Lung (tissue), 12 donors: ENCODE results near the gene KIF3B. TPM values are rescaled to one million over a fixed set of nuclear protein-coding genes. Genes with fewer than 3 reads are reported as not detected.
A peak's percentile ranks its signal among the peaks of the same experiment; 100 is the strongest.
"Not testable (repeated sequence)": the region's sequence is repeated elsewhere in the genome, so short reads cannot be mapped to it uniquely, and the experiment has no call there.

Experiments
- ATAC-seq: fragments of 200-7000 bp; cut with Tn5 transposase; one replicate; pipeline ENCODE4 v1.9.1; 2020; ENCODE audit warnings: moderate number of reproducible peaks; ENCODE audit not compliant: insufficient read depth, low FRiP score
- DNase-seq, 3 donors: peaks; one replicate each; pipeline ENCODE4 v3.0.0-alpha.2; 2013 to 2017
- H3K27ac ChIP-seq, 2 donors: one replicate each; pipeline ENCODE4 v1.5.1; 2013; ENCODE audit warnings: mild to moderate bottlenecking in 2 of 2, moderate library complexity in 2 of 2, control low read depth in 1 of 2, inconsistent platforms in 1 of 2, low read depth in 1 of 2, low read length in 1 of 2
- H3K27me3 ChIP-seq, 3 donors: one replicate each; pipeline ENCODE4 v1.5.1; 2013; ENCODE audit warnings: low read length in 2 of 3; ENCODE audit not compliant: control insufficient read depth in 3 of 3, insufficient read depth in 3 of 3
- H3K36me3 ChIP-seq, 4 donors: one replicate each; pipeline ENCODE4 v1.5.1; 2013; ENCODE audit warnings: low read length in 4 of 4, mild to moderate bottlenecking in 1 of 4, moderate library complexity in 1 of 4; ENCODE audit not compliant: control insufficient read depth in 4 of 4, insufficient read depth in 4 of 4
- H3K4me1 ChIP-seq, 5 donors: one replicate each; pipeline ENCODE4 v1.5.1; 2013; ENCODE audit warnings: low read length in 5 of 5, mild to moderate bottlenecking in 2 of 5, moderate library complexity in 1 of 5; ENCODE audit not compliant: control insufficient read depth in 5 of 5, insufficient read depth in 5 of 5
- H3K4me3 ChIP-seq: one replicate; pipeline ENCODE4 v1.5.1; 2013; ENCODE audit warnings: mild to moderate bottlenecking, control low read depth, moderate library complexity
- H3K9ac ChIP-seq, 2 donors: one replicate each; pipeline ENCODE4 v1.5.1; 2013; ENCODE audit warnings: low read length in 2 of 2, control low read depth in 1 of 2; ENCODE audit not compliant: insufficient read depth in 1 of 2
- H3K9me3 ChIP-seq, 4 donors: one replicate each; pipeline ENCODE4 v1.5.1; 2013; ENCODE audit warnings: low read length in 3 of 4, mild to moderate bottlenecking in 1 of 4, moderate library complexity in 1 of 4; ENCODE audit not compliant: control insufficient read depth in 4 of 4, insufficient read depth in 3 of 4
- CTCF ChIP-seq: IDR thresholded peaks from 2 replicates; pipeline ENCODE4 v1.5.1; 2012; ENCODE audit warnings: mild to moderate bottlenecking; ENCODE audit errors: control extremely low read depth, extremely low read depth
- WGBS, 2 donors: extraction: QIAGEN DNeasy Blood & Tissue Kit; methylation state at CpG; one replicate each; pipeline ENCODE4 v1.1.7; 2013; 5-methylcytosine and 5-hydroxymethylcytosine counted together
- polyA plus RNA-seq, 2 donors: library from polyadenylated mRNA; stranded (reverse); fragments of 200-250 nt; gene quantifications; one replicate each; pipeline ENCODE4 v1.2.1, GENCODE V29; 2013
- total RNA-seq, 2 donors: library from RNA; depleted of rRNA in 1 of 2; stranded (reverse); fragments of >200 nt in 1 of 2; gene quantifications; one replicate each; pipeline ENCODE4 v1.2.1, GENCODE V29; 2014 to 2021
- donor health status: control.
- donor health status: control.
- donor health status: Bipolar disorder and iron deficiency.
- donor health status: healthy.
- donor health status: DM: yes; HTN: yes; CAD: no.

KIF3B gene
- total and polyA plus RNA-seq, 4 donors: 8.5 to 35.3 (median 23.2) TPM

GRCh38 chr20:32355417-32355841 lies 78.0 kb downstream of the KIF3B start:
- Histone ChIP-seq H3K9ac (no peak overlapping the region), H3K4me3 (no peak overlapping the region)
- 84 to 91% methylated on average over 6 of the region's 6 CpGs for WGBS, 2 donors

GRCh38 chr20:32355907-32356621 lies 78.6 kb downstream of the KIF3B start:
- peak overlapping the region in 1 of 2 donors; percentile 83 for H3K9ac ChIP-seq
- DNase-seq, H3K4me3 ChIP-seq, H3K9me3 ChIP-seq, H3K27me3 ChIP-seq, H3K36me3 ChIP-seq, ATAC-seq, H3K27ac ChIP-seq: not testable (repeated sequence)
- peaks cover 0 to 14% (median 7%) of the 10 kb centered on the region in 5 donors for H3K4me1 ChIP-seq
- WGBS, 2 donors: 88 to 92% methylated on average over 7 of the region's 7 CpGs

More at GRCh38 chr20:32355417-32355841, 78.0 kb downstream of the KIF3B start:
- DNase-seq (no peak), ATAC-seq (no peak)
- no peak overlapping the region for H3K27ac ChIP-seq
- peaks cover 0 to 5% (median 0%) of the 10 kb centered on the region in 4 donors for H3K9me3 ChIP-seq
- H3K4me1 ChIP-seq: peaks cover 0 to 14% (median 6%) of the 10 kb centered on the region in 5 donors
- H3K27me3 ChIP-seq: no peaks in the 10 kb centered on the region
- no peaks in the 10 kb centered on the region for H3K36me3 ChIP-seq
- TF ChIP-seq CTCF: no peak

GRCh38 chr20:32356622-32357374 lies 79.3 kb downstream of the KIF3B start:
- WGBS, 2 donors: 23% methylated on average over 13 of the region's 13 CpGs
- H3K36me3 ChIP-seq: no peaks in the 10 kb centered on the region
- ATAC-seq: no peak
- peaks cover 0 to 5% (median 0%) of the 10 kb centered on the region in 4 donors for H3K9me3 ChIP-seq
- TF ChIP-seq CTCF: no peak
- H3K4me1 ChIP-seq: peaks cover 0 to 14% (median 7%) of the 10 kb centered on the region in 5 donors
- H3K9ac ChIP-seq: peak overlapping the region; percentile 69 to 83
- no peaks in the 10 kb centered on the region for H3K27me3 ChIP-seq
- DNase-seq: peak; percentile 27 to 68 (median 61)
- peak overlapping the region; percentile 56 to 93 for H3K27ac ChIP-seq
- H3K4me3 ChIP-seq: no peak overlapping the region

- TF ChIP-seq CTCF: no peak
- WGBS, 2 donors: 0 to 1% methylated on average over 11 of the region's 11 CpGs
- DNase-seq (no peak), ATAC-seq (no peak)
- H3K4me1 ChIP-seq: peaks cover 0 to 14% (median 7%) of the 10 kb centered on the region in 5 donors
- H3K27me3 ChIP-seq: no peaks in the 10 kb centered on the region
- peak overlapping the region; percentile 52 for H3K4me3 ChIP-seq
- H3K27ac ChIP-seq: peak overlapping the region; percentile 93 to 99
- no peaks in the 10 kb centered on the region for H3K36me3 ChIP-seq
- peaks cover 0 to 5% (median 0%) of the 10 kb centered on the region in 4 donors for H3K9me3 ChIP-seq
- peak overlapping the region; percentile 69 to 83 for H3K9ac ChIP-seq
These were observed 80.0 kb downstream of the KIF3B start for GRCh38 chr20:32357375-32357868.
